GM19193 (cell line): Measurements from ENCODE around the gene TRAPPC12.

Experiments
- POLR2A ChIP-seq: IDR thresholded peaks from 4 replicates; pipeline ENCODE4 v1.6.1; 2011; ENCODE audit not compliant: insufficient read depth, insufficient read length; ENCODE audit errors: extremely low read depth

TRAPPC12 gene

DNA sequence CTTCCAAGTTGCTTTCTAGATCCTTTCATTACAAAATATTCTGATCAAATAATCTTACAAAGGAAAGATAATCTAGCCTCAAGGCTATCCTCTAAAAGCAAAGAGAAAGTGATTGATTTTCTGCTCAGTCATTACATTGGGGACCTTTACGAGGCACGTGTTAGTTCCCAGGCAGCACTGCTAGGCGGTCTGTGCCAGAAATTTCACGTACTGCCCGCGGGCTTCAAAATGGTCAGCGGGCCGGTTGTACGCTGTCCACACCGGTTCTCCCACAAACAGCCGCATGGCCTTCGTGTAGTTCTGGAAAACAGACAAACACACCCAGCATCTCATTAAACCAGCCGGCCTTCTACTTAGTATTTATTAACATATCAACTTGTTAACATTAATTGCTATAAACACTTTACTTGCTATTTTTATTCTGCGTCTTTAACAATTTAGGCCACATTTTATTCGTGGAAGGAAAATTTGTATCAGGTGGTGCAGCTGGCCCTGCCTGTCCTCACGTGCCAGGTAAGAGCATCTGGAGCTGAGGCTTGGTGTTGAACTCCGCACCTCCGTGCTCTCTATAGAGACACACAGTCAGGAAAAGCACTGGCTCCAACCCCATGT, 119.4 kb downstream of the TRAPPC12 start:
- no peak for TF ChIP-seq POLR2A

- TF ChIP-seq POLR2A, result no peak
Observed at GRCh38 chr2:3500326-3500899, 120.9 kb downstream of the TRAPPC12 start.

- no peak for TF ChIP-seq POLR2A
Observed at GRCh38 chr2:3503046-3503445, 123.6 kb downstream of the TRAPPC12 start.

GRCh38 chr2:3503483-3503882, 124.0 kb downstream of the TRAPPC12 start:
- no peak for TF ChIP-seq POLR2A

- no peak for TF ChIP-seq POLR2A
Observed at GRCh38 chr2:3504741-3505140, 125.2 kb downstream of the TRAPPC12 start.

DNA sequence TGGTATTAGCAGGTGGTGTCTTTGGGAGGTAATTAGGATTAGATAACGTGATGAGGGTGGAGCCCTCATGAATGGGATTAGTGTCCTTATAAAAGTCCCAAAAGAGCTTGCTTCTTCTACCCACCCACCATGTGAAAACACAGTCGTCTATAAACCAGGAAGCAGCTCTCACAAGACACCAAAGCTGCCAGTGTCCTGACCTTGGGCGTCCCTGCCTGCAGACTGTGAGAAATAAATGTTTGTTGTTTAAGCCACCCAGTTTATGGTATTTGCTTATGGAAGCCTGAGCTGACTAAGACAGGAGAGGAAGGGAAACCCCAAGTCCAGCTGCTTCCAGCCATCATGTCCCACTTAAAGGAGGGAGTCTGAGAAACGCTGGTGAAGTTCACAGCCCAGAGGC, 126.3 kb downstream of the TRAPPC12 start:
- no peak for TF ChIP-seq POLR2A

DNA sequence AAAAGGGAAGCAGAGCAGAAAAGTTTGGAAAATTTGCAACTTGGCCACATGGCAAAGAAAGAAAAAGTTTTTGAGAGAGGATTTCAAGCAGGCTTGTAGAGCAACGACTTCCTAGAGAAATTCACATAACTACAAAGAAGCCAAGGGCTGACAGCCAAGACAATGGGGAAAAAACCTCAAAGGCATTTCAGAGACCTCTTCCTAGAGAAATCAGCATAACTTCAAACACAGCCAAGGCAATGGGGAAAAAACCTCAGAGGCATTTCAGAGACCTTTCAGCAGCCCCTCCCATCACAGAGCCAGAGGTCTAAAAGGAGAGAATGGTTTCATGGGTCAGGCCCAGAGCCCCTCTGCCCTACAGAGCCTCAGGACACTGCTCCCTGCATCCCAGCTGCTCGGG, 132.6 kb downstream of the TRAPPC12 start:
- TF ChIP-seq POLR2A, result no peak

DNA sequence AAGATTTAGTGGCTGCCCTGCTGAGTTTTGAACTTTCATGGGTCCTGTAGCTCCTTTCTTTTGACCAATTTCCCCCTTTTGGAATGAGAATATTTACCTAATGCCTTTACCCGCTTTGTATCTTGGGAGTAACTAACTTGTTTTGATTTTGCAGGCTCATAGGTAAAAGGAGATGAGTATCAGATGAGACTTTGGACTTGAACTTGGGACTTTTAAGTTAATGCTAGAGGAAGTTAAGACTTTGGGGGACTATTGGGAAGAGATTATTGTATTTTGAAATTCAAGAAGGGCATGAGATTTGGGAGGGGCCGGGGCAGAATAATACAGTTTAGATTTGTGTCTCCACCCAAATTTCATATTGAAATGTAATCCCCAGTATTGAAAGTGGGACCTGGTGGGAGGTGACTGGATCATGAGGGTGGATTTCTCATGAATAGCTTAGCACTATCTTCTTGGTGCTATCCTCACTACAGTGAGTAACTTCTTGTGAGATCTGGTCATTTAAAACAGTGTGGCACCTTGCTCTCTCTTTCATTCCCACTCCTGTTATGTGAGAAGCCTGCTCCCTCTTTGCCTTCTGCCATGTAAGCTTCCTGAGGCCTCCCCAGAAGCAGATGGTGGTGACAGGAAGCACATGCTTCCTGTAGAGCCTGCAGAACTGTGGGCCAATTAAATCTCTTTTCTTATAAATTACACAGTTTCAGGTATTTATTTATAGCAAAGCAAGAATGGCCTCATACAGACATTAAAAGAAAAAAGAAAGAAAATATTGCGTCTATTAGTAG, 133.7 kb downstream of the TRAPPC12 start:
- no peak for TF ChIP-seq POLR2A

- no peak for TF ChIP-seq POLR2A
Observed at GRCh38 chr2:3516831-3517230, 137.3 kb downstream of the TRAPPC12 start.

DNA sequence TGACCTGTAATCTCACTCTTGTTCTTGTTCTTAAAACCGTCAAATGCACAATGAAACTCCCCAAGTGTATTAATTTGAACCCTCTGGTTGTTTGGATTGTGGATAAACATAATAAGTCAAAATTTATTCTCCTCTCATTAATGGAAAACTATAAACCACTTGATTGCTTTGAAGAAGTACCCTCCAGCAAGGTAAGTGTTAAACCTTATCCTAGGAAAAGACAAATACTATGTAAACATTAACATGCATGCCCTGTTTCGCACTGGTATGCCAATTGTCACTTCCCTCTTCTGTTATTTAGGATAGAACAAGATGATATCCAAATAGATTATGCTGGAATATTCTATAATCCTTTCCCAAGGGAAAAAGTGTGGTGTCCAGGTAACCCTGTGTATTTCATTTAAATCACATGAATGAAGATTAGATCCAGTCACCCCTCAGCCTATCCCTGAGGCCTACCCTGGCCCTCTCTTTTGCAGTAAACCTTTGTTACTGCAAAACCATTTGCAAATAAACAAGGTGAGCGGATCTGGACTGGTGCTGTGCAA, 138.5 kb downstream of the TRAPPC12 start:
- no peak for TF ChIP-seq POLR2A

DNA sequence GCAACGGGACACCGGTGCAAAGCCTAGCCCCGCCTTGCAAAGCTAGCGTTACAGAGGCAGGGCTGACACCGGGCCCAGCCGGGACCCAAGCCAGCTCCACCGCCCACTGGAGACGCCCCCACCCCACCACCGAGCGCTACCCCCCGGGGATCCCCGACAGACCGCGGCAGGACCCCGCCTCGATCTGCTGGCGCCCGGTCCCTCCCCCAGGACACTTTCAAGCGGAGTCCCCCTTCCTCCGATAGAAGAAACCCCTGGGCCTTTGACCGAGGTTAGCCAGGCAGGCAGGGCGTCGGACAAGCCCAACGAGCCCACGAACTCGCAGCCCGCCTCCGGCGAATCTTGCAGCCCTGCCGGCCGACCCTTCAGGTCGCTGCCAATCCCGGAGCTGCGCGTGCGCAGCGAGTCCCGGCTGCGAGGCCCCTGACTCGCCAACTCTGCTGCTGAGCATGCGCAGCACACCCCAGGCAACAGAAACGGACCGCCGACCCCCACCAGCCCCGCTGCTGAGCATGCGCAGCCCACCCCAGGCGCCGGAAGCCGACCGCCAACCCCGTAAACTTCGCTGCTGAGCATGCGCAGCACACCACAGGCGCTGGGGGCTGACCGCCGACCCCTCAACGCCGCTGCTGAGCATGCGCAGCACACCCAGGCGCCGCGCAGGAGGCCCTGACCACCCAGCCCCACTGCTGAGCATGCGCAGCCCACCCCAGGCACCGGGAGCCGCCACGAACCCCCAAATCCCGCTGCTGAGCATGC, 139.2 kb downstream of the TRAPPC12 start:
- TF ChIP-seq POLR2A, result peak; percentile 97

GRCh38 chr2:3519255-3520205, 140.0 kb downstream of the TRAPPC12 start, which contains the start of gene ADI1:
Gene ADI1 (minus strand): TSS chr2:3519531. CDS start chr2:3519487, 44 bp downstream.
- TF ChIP-seq POLR2A, result peak; percentile 74

DNA sequence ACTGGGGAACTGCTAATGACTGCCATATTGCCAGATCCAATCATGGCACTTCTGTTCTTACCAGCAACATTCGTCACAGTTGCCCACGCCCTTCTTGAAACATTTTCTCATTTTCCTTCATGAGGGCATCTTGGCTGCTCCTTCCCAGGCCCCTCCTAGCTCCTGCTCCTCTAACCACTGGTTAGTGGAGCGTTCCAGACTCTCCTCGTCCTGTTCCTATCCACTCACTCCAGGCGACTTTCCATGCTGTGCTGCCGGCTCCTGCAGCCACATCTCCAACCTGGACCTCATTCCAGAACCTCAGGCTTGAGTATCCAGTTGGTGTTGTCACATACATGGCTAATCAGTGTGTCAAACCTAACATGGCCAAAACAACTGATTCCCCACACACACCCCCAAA, 141.1 kb downstream of the TRAPPC12 start:
- no peak for TF ChIP-seq POLR2A

DNA sequence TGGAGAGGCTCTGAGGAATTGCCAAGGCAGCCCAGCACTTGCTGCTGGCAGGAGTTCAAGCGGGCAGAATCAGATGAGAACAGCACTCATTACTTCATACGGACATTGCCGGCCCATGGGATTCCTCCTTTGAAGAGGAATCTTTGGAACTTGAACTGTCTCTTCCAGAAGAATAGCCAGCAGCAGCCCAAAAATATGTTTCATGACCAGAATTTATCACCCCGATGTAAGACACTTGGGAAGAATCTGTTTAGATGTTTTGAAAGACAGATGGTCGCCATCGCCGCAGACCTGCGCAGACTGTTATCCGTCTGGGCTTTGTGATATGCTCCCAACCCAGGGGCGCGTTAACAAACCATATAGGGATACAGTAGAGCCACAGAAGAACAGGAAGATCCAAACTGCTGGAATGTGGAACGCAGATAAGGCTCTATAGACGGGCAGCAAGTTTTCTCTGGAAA, 143.5 kb downstream of the TRAPPC12 start:
- no peak for TF ChIP-seq POLR2A
